Stimulated activated CD4-positive, alpha-beta T cell treated with anti-CD3 and anti-CD28 coated beads, TNF-alpha, amount 100 ng/mL, for 1 hour (primary cell): ENCODE results near the gene RRP9.

Source experiments
- DNase-seq, 3 donors: peaks; one replicate each; pipeline ENCODE4 v3.0.0-alpha.2; 2020; ENCODE audit warnings: low read depth in 3 of 3, low spot score in 1 of 3

RRP9 gene

GRCh38 chr3:51974277-51974962 is 32.7 kb upstream of the RRP9 start:
- no peak for DNase-seq

- no peak for DNase-seq
Observed at GRCh38 chr3:51971350-51971749, 29.6 kb upstream of the RRP9 start.

GRCh38 chr3:51970606-51971300 is 29.0 kb upstream of the RRP9 start:
- DNase-seq = no peak

- DNase-seq = no peak
Observed at GRCh38 chr3:51969841-51970240, 28.1 kb upstream of the RRP9 start.

GRCh38 chr3:51968883-51969678 is 27.4 kb upstream of the RRP9 start:
- no peak for DNase-seq

- no peak for DNase-seq
Observed at GRCh38 chr3:51968170-51968775, 26.6 kb upstream of the RRP9 start.

- DNase-seq = no peak
Observed at GRCh38 chr3:51967384-51968169, 25.9 kb upstream of the RRP9 start, which contains the start of gene PCBP4. PCBP4 (minus strand) TSS chr3:51967454; CDS start chr3:51961240, 6,214 bp downstream.

GRCh38 chr3:51966922-51967383 is 25.2 kb upstream of the RRP9 start:
- DNase-seq = no peak

- no peak for DNase-seq
Observed at GRCh38 chr3:51966486-51966885, 24.8 kb upstream of the RRP9 start.

GRCh38 chr3:51966016-51966415 is 24.3 kb upstream of the RRP9 start:
- no peak for DNase-seq

- DNase-seq = no peak
Observed at GRCh38 chr3:51964521-51964920, 22.8 kb upstream of the RRP9 start.

- DNase-seq = no peak
Observed at GRCh38 chr3:51963951-51964451, 22.3 kb upstream of the RRP9 start.

- no peak for DNase-seq
Observed at GRCh38 chr3:51962854-51963530, 21.3 kb upstream of the RRP9 start.

GRCh38 chr3:51961602-51962569 is 20.2 kb upstream of the RRP9 start:
- no peak for DNase-seq

GRCh38 chr3:51961011-51961410 is 19.3 kb upstream of the RRP9 start:
- DNase-seq = no peak

- no peak for DNase-seq
Observed at GRCh38 chr3:51960386-51960785, 18.7 kb upstream of the RRP9 start.

- DNase-seq = no peak
Observed at GRCh38 chr3:51959651-51960050, 17.9 kb upstream of the RRP9 start.

GRCh38 chr3:51958603-51959521 is 17.2 kb upstream of the RRP9 start:
- DNase-seq = no peak
